Measurements from ENCODE around the gene NBEAL2.

DNA sequence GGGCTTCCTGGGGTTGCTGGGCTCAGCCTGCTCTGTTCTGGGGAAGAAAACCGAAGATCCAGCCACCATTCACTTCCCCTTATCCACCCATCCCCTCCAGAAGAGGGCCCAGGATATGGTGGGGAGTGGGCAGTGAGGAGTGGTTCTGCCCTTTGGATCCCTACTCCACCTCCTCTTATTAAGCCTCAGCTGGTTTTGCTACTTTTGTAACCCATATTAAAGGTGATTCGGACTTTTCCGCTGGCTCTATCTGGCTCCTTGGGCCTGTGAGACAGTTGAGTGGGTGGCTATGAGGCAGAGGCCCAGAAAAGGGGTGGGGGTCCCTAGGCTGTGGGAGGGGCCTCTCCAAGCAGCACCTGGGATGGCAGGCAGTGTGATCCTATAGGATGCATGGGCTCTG lies 33.8 kb downstream of the NBEAL2 start:
- TF ChIP-seq TAF1 (IDR thresholded peaks at IDR 0.05; ENCODE audit: low read depth, low read length), result no peak
- TF ChIP-seq POLR2A (IDR thresholded peaks at IDR 0.05; ENCODE audit: low read depth, low read length), result no peak
- TF ChIP-seq SPI1 (IDR thresholded peaks at IDR 0.05; ENCODE audit: low read depth, low read length), result no peak
- no peak for TF ChIP-seq POLR2AphosphoS5 (IDR thresholded peaks at IDR 0.05; ENCODE audit: low read depth, low read length)
